ENCODE measurements around the gene PRODH2. TPM values are rescaled to one million over a fixed set of nuclear protein-coding genes. Genes with fewer than 3 reads are reported as not detected.

PRODH2 gene
- polyA plus RNA-seq, 1 experiment = not detected

GRCh38 chr19:35859414-35859813 lies 46.8 kb upstream of the PRODH2 start:
- no peak for TF ChIP-seq CTCF (IDR thresholded peaks at IDR 0.05; ENCODE audit: low read depth, low read length)
- no peak overlapping the region for H3K27ac ChIP-seq (ENCODE audit: low read depth, low read length)
- no peaks in the 10 kb centered on the region; the same call in 1 of the 2 replicates for H3K9me3 ChIP-seq (ENCODE audit: control insufficient read depth, insufficient read depth, low read length)
- no peak for DNase-seq (ENCODE audit: low read depth, low spot score)
- ChIA-PET POLR2A (no interaction called here), CTCF (interaction anchor here (0.6 kb wide), 1 partner anchor 86 kb away, joined by 3 read pairs; no protein-coding TSS in a partner anchor)
- H3K27me3 ChIP-seq (ENCODE audit: control insufficient read depth, insufficient read depth, low read length) = peaks cover 76% of the 10 kb centered on the region
- H3K4me3 ChIP-seq (ENCODE audit: low read depth, low read length) = no peak overlapping the region

GRCh38 chr19:35858311-35858710 lies 45.7 kb upstream of the PRODH2 start:
- peaks cover 79% of the 10 kb centered on the region for H3K27me3 ChIP-seq (ENCODE audit: control insufficient read depth, insufficient read depth, low read length)
- H3K9me3 ChIP-seq (ENCODE audit: control insufficient read depth, insufficient read depth, low read length) = no peaks in the 10 kb centered on the region; the same call in 1 of the 2 replicates
- DNase-seq (ENCODE audit: low read depth, low spot score) = no peak
- no peak overlapping the region for H3K4me3 ChIP-seq (ENCODE audit: low read depth, low read length)
- CTCF ChIA-PET = no interaction called here
- POLR2A ChIA-PET = no interaction called here
- no peak overlapping the region for H3K27ac ChIP-seq (ENCODE audit: low read depth, low read length)
- no peak for TF ChIP-seq CTCF (IDR thresholded peaks at IDR 0.05; ENCODE audit: low read depth, low read length)

DNA sequence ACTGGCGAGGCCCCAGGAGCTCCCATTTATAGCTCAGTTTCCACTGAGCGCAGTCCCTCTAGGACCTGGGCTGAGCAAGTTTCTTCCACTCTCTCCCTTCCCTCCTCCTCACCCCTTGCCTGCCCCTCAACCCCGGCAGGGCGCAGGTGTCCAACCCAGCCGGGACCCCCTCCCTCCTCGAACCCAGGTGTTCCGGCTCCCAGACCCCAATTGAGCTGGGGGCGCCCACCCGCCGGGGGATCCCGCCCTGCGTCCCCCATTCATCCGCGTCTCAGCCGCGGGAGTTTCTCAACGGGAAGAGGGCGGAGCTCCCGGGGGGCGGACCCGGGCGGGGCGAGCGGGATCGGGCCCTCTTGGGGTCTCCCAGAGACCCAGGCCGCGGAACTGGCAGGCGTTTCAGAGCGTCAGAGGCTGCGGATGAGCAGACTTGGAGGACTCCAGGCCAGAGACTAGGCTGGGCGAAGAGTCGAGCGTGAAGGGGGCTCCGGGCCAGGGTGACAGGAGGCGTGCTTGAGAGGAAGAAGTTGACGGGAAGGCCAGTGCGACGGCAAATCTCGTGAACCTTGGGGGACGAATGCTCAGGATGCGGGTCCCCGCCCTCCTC lies 44.0 kb upstream of the PRODH2 start, which contains the start of gene KIRREL2:
TSS of gene KIRREL2 (plus strand) at position 366 of the 604 bp plus-strand sequence. CDS start at position 575, 209 bp downstream.
- H3K27ac ChIP-seq (ENCODE audit: low read depth, low read length) = no peak within 1 kb of the TSS
- H3K27me3 ChIP-seq (ENCODE audit: control insufficient read depth, insufficient read depth, low read length) = peaks cover 75% of the 10 kb centered on the region
- no peak for DNase-seq (ENCODE audit: low read depth, low spot score)
- ChIA-PET CTCF (no interaction called here), POLR2A (no interaction called here)
- H3K9me3 ChIP-seq (ENCODE audit: control insufficient read depth, insufficient read depth, low read length) = no peaks in the 10 kb centered on the region; the same call in 1 of the 2 replicates
- H3K4me3 ChIP-seq (ENCODE audit: low read depth, low read length) = peak within 1 kb of the TSS; percentile 48
- no peak for TF ChIP-seq CTCF (IDR thresholded peaks at IDR 0.05; ENCODE audit: low read depth, low read length)

GRCh38 chr19:35853038-35853756 lies 40.6 kb upstream of the PRODH2 start:
- CTCF ChIA-PET = no interaction called here
- H3K27ac ChIP-seq (ENCODE audit: low read depth, low read length) = no peak overlapping the region
- TF ChIP-seq CTCF (IDR thresholded peaks at IDR 0.05; ENCODE audit: low read depth, low read length) = no peak
- H3K27me3 ChIP-seq (ENCODE audit: control insufficient read depth, insufficient read depth, low read length) = peaks cover 68% of the 10 kb centered on the region
- DNase-seq (ENCODE audit: low read depth, low spot score) = no peak
- POLR2A ChIA-PET = no interaction called here
- H3K9me3 ChIP-seq (ENCODE audit: control insufficient read depth, insufficient read depth, low read length) = no peaks in the 10 kb centered on the region; the same call in 1 of the 2 replicates
- no peak overlapping the region for H3K4me3 ChIP-seq (ENCODE audit: low read depth, low read length)

Data from AG04450 (cell line).